GM19025 (cell line): ENCODE data around the gene TMEM222.

Experiments
- ATAC-seq: cut with Tn5 transposase; IDR thresholded peaks from one replicate; pipeline ENCODE4 v1.9.1; 2021; ENCODE audit warnings: mild to moderate bottlenecking, low read depth, moderate library complexity; ENCODE audit not compliant: unreplicated experiment

TMEM222 gene

DNA sequence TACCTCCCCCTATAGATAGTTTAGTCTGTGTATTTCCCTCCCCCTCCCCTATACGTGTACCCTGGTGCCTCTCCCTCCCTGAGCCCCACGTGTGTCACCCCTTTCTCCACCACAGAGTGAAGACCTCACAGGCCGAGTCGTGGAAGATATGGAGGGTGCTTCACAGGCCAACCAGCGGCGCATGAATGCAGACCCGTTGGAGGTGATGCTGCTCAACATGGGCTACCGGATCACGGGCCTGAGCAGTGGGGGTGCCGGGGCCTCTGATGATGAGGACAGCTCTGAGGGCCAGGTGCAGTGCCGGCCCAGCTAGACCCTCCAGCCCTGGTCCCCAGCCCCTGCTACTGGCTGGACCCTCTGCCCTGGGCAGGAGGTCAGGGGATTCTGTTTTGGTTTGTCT is 15.9 kb upstream of the TMEM222 start:
- ATAC-seq, result no peak

DNA sequence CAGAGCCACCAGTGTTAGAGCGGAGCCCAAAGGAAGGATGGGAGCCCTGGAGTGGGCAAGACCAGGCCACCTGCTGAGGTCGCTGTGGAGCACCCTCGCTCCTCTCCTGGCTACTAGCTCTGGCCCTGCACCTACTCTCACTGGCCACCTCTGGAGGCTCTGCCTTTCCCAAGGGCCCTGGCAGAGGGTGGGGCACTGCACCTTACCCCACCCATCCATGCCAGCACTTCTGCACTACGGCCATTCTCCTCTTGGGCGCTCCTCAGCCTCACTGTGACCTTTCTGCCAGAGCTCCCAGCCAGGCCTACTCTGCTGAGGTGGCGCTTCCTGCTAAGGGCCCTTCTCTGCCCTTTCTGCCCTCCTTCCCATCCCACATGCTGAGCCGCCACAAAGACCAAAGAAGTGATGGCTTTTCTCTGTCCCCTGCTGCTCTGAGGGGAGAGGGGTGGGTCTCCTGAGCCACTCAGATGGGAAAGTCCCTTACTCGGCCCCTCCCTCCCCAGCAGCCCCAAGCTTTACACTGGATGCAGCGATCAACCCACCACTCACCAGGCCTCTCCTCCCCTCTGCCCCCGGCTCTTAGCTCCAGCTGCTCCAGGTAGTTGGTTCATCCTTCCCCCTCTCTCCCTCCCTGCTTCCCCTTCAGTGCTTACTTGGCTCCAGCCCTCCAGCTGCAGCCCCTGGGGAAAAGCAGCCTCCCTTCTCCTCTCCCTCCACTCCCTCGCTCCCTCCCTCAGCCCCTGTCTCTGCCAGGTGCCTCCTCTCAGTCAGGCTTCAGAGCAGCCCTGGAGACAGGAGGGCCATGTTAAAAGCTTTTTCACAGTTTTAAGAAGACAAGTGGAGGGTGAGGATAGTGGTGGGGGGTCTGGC is 14.8 kb upstream of the TMEM222 start:
- no peak for ATAC-seq

DNA sequence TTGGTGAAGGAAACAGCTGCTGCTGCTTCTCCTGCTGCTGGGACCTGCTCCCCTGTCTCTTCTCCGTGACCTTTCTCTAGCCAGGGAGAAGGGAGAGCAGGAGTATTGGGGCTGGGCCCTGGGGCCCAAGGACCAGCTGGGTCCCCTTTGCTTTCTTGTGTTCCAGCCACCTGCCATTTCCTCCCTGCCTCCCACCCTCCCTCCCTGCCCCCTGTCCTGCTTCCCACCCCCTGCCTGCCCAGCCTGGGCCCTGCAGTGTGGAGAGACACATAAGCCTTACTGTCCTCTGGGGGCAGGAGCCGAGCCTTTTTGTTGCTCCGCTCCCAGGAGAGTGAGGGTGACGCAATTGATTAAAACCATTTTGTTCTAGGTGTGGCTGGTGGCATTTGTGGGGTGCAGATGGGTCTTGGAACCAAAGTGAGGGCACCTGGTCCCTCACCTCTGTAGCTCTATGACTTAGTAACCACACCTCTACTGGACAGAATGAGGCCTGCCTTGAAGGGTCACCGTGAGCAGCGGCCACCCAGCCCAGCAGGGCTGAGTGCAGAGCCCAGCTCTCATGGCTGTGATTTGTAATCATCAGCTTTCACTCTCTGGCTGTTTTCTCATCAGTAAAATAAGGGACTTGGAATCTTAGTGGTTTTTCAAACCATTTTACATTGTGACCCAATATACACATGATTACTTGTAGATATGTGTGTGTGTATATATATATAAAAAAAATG is 13.9 kb upstream of the TMEM222 start:
- ATAC-seq, result no peak

DNA sequence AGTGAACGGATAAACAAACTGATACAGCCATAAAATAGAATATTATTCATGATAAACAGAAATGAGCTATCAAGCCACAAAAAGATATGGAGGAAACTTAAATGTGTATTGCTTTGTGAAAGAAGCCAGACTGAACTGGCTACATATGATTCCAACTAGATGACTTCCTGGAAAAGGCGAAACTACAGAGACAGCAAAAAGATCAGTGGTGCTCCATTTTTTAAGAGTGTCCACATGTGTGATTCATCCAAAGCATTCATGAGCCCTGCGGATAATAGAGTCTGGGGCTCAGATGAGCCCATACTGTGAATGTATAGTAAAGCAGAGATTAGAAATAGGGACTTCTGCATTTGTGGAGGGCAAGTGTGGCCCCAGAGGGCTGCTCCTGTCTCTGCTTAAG is 7.8 kb upstream of the TMEM222 start:
- ATAC-seq, result no peak

DNA sequence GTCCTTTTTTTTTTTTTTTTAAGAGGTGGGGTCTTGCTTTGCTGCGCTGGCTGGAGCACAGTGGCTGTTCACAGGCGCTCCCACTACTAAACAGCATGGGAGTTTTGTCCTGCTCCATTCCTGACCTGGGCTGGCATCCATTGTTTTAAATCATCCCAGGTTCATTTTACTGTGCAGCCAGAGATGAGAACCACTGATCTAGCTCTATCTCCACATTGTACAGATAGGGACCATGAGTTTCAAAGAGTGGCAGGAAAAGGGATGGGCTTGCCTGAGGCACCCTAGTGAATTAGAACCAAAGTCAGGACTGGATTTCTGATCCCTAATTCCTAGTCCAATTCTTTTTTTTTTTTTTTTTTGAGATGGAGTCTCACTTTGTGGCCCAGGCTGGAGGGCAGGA is 7.2 kb upstream of the TMEM222 start:
- no peak for ATAC-seq

DNA sequence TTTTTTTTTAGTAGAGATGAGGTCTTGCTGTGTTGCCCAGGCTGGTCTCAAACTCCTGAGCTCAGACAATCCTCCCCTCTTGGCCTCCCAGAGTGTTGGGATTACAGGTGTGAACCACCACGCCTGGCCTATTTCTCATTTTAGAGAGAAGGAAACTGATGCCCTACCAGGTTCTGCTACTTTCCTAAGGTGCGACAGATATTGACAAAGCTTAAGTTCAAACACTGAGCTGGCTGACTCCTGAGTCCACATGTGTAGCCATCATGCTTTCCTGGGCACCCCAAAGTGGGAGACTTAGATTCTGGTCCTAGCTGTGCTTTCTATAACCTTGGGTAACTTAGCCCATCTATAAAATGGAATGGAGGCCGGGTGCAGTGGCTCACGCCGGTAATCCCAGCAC is 5.1 kb upstream of the TMEM222 start:
- no peak for ATAC-seq

DNA sequence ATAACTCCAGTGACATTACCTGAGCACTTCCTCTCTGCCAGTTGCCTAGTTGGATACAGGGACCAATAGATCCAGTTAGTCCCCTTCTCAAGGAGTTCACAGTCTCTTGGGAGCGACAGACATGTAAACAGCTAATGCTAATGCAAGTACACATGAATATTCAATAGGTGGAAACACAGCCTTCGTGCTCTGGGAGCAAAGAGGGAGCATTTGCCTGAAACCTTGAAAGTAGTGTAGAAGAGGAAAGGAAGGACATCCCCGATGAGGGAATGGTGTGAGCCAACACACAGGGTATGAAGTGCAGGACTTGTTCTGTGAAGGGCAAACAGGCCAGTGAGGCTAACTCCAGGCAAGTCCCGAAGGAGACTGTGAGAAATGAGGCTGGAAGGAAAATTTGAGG is 3.8 kb upstream of the TMEM222 start:
- ATAC-seq, result no peak

DNA sequence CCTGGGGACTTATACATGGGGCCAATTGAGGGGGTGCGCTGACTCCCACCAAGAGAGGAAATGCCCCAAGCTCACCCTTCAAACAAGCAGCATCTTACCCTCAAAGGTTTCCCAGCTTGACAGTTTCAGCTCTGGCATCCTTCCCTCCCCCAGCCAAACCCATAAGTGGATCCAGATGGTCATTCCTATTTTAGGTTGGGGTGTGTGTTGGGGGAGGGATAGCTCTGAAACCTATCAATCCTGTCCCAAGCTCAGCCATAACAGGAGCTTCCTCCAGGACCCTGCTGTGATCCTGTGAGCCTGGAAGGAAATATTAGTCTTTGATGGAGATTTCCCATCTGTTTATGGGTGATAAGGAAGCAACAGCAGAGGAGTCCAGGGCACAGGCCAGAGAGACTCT is 3.4 kb upstream of the TMEM222 start:
- no peak for ATAC-seq

DNA sequence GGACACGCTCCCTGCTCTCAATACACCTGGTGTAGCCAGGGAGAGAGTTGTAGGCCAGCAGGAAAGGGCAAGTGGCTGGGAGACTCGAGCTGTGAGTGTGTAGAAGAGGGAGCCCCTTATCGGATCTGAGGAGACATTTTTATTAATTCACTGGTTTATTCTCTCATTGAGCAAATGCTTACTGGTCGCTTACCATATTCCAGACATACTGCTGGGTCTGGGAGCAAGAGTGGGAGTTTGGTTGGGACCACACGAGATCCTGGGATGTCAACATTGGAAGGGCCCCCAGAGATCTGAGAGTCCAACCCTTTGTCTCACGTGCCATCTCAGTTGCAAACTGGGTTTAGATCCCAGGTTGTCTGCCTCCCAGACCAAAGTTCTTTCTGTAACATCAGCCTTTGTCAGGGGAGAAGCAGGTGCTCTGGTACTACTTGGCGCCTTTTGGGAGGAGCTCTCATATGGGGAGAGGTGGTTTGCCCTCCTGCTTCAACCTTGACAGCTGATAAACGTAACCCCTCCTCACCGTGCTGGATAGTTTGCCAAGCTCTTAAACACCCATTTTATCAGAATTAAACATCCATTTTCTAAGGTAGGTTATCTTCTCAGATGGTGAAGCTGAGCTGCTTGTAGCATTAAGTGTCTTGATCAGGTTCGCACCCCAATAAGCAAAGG is 742 bp downstream of the TMEM222 start:
- ATAC-seq, result no peak

DNA sequence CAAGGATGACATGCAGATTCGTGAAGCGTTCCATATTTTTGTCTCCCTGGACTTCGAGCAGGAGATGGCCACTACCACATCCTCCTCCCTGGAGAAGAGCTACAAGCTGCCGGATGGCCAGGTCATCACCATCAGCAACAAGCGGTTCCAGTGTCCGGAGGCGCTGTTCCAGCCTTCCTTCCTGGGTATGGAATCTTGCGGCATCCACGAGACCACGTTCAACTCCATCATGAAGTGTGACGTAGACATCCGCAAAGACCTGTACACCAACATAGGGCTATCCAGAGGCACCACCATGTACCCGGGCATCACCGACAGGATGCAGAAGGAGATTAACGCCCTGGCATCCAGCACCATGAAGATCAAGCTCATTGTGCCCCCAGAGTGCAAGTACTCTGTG is 3.3 kb downstream of the TMEM222 start:
- ATAC-seq, result no peak

DNA sequence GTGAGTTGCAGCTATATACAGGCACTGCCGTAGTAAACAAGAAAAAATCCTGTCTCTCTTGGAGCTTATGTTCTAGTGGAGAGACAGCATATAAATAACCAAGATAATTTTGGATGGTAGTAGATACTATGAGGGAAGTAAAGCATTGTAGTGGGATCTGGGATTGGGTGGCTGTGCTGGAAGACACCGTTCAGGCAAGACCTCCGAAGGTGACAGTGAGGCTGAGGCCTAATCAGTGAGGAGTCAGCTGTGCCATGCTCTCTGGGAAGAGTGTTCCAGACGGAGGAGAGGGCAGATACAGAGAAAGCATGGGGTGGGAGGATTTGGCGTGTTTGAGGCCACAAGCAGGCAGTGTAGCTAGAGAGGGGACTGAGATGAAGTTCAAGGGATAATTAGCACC is 6.0 kb downstream of the TMEM222 start:
- no peak for ATAC-seq

DNA sequence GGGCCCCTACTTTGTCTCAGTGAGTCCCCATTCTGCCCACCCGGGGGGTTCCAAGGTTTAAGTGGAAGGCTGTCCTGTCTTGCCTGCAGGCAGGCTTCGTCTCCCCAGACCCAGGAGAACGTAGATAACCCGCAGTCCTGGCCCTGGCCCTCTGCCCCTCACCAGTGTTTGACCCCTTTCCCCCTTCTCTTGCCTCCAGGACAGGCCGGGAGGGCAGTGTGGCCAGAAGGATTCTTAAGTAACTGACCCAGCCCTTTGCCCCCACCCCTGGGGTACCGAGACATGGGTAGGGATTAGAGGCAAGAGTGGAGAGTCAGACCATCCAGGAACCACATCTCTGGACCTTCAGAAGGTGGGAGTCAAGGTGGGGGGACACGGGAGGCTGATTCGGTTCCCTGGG is 8.8 kb downstream of the TMEM222 start:
- no peak for ATAC-seq

DNA sequence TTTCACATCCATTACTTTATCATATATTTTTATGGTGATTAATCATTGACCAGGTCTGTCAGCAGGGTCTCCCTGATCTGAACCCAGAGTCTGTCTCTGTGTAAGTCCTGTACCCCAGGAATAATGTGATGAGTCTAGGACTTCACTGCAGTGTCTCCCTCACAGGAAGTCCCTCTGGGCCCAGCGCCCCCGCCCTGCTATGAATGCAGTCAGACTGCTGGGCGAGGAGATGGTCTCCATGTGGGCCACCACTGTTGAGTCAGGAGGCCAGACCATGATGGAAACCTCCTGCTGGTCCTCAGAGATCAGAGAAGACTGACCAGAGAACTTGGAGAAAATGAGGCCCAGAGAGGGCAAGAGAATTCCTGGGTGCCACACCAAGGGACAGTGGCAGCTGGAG is 9.5 kb downstream of the TMEM222 start:
- no peak for ATAC-seq

DNA sequence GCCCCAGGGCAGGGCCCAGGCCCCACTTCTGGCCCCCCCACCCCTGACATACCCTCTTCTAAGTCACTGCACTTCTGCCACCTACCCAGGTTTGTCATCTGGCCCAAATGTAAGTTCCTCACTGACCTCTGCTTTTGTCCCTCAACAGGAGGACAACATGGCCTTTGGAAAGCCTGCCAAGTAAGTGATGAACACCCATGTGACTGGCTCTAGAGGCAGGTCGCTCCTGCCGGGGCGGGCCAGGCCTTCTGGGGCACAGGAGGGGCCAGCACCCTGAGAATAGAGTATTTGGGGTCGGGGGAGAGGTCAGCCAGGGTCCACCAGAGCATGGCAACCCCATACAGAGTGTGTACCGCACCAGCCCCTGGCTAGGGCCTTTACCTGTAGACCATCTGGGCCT is 10.0 kb downstream of the TMEM222 start:
- no peak for ATAC-seq

DNA sequence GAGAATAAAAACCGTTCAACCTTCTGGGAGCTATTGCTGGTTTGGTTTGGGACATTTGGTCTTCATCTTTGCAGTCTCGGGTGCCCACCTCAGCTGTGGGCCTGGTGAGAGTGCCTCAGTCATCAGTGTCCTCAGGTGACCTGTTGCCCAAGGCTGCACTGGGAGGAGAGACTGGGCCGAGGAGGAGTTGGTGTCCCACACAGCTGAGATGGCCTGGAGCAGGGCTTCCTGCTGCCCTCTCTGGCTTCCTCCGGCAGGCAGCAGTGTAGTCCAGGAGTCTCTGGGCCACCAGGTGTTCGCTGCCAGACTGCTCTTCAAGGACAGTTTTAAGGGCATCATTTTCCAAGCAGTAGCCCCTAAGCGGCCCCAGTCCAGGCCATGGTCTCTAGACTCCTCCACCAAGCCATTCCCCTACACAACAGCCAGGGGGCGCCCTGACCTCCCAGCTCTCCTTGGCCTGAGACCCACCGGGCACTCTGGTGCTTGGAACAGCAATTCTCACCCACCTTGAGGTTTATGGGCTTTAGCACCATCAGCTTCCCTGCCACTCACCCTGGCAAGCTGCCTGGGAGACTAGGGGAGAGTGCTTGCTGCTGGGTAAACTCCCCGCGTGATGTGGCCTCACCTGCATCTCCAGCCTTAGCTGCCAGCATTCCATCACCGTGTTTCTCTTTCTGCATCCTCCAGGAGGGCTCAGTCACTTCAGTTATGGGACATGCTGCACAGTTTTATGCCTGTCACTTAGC is 10.7 kb downstream of the TMEM222 start:
- no peak for ATAC-seq

DNA sequence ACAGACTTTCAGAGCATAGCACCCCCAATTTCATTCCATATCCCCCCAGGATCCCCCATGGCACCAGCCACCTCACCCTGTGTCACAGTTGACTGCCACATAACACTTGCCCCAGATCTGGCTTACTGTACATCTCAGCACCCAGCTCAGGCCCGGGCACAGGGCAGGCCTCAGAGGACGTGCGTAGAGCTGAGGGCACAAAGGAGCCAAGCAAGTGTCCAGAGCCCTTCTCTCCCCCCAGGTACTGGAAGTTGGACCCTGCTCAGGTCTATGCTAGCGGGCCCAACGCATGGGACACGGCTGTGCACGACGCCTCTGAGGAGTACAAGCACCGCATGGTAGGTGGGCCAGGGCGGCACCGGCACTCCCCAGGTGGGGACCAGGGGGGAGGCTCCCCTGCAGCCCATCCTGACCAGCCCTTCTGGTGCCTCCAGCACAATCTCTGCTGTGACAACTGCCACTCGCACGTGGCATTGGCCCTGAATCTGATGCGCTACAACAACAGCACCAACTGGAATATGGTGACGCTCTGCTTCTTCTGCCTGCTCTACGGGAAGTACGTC is 11.8 kb downstream of the TMEM222 start:
- no peak for ATAC-seq

DNA sequence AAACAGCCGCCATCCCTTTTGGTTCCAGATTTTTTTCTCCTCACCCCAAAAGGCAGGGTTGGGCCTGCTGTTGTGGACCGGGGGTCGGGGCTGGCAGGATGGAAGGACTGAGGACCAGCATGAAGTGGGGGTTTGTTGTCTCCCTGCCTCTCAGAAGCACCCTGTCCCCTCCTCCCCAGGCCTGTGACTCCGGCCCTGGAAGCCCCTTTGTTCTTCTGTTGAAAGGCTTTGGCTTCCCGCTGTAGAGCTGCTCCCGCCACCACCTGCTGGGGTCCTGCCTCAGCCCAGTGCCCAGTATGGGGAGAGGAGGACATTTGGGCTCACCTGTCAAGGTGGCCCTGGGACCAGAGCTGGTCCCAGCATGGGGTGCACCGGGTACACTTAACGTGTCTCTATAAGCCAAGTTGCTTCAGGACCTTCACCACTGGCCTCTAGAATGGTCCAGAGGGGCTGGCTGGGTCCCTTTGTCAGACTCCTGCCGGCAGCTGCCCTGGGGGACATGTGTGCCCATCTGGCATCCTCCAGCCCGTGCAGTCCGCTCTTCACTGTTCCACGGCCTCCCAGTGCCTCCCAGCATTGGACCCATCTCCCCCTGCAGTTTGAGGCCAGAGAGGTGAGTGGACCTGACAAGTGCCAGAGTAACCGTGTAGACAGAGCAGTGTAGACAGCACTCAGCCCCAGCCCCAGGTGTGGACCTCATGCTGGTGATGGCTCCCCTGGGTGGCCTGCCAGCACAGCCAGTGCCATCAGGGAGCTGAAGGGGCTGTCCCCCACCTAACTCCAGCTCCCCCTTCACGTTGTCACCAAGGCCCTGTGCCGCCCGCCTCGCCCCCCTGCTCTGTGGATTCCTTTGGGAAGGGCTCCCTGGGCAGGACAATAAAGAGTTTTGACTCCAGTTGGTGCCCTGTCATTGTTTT is 13.8 kb downstream of the TMEM222 start:
- no peak for ATAC-seq

DNA sequence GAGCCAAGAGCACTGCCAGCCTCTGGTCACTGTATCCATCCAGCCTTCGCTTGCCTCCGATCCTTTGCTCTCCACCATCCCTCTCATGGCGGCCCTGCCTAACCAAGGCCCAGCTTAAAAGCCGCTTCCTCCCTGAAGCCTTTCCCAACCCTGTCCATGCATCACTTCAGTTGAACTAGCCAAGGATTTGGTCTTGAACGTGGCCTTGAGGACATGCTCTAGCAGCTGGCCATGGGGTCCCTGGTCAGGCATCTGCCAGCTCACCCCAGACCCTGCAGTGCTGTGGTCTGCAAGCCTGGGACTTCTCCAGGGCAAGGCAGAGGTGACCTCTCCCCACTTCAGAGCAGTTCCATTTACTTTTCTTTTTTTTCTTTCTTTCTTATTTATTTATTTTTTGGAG is 14.8 kb downstream of the TMEM222 start:
- ATAC-seq, result no peak

DNA sequence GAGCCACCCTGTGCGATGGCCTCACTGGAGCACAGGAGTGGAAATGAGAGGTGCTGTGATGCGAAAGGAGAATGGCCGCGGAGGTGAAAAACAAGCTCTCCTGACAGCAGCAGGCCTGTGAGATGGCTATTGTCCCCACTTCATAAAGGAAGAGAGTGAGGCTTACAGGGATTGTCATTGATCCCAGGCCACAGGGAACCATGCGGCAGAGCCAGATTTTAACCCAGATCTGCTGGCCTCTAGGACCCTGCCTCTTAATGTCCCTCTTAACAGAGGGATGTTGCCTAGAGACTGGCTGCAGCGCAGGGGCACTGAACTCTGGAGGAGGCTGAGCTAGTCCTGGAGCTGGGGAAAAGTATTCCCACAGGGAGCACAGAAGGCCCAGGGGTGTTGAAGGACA is 16.8 kb downstream of the TMEM222 start:
- ATAC-seq, result no peak
